Measurements from ENCODE around the gene FBN1. TPM values are rescaled to one million over a fixed set of nuclear protein-coding genes. Genes with fewer than 3 reads are reported as not detected.
A peak's percentile ranks its signal among the peaks of the same experiment; 100 is the strongest.

The FBN1 gene
- total and polyA plus RNA-seq, 4 donors: 33.3 to 249 (median 120) TPM

GRCh38 chr15:48554112-48554511 lies 91.4 kb downstream of the FBN1 start:
- Histone ChIP-seq H3K36me3 (ENCODE audit: control insufficient read depth, insufficient read depth, low read length) (no peaks in the 10 kb centered on the region), H3K9me3 (ENCODE audit: control insufficient read depth, insufficient read depth, low read length) (no peaks in the 10 kb centered on the region), H3K27me3 (ENCODE audit: control insufficient read depth, insufficient read depth, low read length) (no peaks in the 10 kb centered on the region), H3K27ac (ENCODE audit: low read depth, low read length) (no peak overlapping the region), H3K4me1 (ENCODE audit: control insufficient read depth, insufficient read depth, low read length) (no peaks in the 10 kb centered on the region), H3K4me3 (ENCODE audit: low read depth, low read length) (no peak overlapping the region)
- no peak for DNase-seq (ENCODE audit: low read depth in 4 of 6, low spot score in 6 of 6)
- 64% methylated on average over 3 of the region's 5 CpGs for WGBS (ENCODE audit: insufficient coverage)

DNA sequence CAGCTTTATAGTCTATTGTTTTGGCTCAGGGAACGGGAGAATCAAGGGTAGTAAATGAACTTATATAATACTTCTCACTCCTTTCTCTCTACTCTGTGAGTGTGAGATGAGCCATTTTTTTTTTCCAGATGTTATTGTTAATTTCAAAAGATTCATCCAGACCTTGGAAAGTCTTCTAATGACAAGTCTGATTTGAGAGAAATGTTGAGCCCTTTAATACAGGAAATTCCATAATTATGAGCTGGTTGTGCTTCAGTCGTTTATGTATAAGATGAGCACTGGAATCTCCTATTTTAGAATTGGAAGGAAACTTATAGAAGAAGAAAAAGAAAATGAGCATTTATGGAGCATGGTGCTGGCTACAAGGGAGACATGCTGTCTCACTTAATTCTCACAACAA lies 92.0 kb downstream of the FBN1 start:
- no peaks in the 10 kb centered on the region for H3K36me3 ChIP-seq (ENCODE audit: control insufficient read depth, insufficient read depth, low read length)
- H3K4me1 ChIP-seq (ENCODE audit: control insufficient read depth, insufficient read depth, low read length): no peaks in the 10 kb centered on the region
- DNase-seq (ENCODE audit: low read depth in 4 of 6, low spot score in 6 of 6): no peak
- no peak overlapping the region for H3K27ac ChIP-seq (ENCODE audit: low read depth, low read length)
- no peaks in the 10 kb centered on the region for H3K27me3 ChIP-seq (ENCODE audit: control insufficient read depth, insufficient read depth, low read length)
- no peaks in the 10 kb centered on the region for H3K9me3 ChIP-seq (ENCODE audit: control insufficient read depth, insufficient read depth, low read length)
- no peak overlapping the region for H3K4me3 ChIP-seq (ENCODE audit: low read depth, low read length)
- 100% methylated on average over 1 of the region's 2 CpGs for WGBS (ENCODE audit: insufficient coverage)

DNA sequence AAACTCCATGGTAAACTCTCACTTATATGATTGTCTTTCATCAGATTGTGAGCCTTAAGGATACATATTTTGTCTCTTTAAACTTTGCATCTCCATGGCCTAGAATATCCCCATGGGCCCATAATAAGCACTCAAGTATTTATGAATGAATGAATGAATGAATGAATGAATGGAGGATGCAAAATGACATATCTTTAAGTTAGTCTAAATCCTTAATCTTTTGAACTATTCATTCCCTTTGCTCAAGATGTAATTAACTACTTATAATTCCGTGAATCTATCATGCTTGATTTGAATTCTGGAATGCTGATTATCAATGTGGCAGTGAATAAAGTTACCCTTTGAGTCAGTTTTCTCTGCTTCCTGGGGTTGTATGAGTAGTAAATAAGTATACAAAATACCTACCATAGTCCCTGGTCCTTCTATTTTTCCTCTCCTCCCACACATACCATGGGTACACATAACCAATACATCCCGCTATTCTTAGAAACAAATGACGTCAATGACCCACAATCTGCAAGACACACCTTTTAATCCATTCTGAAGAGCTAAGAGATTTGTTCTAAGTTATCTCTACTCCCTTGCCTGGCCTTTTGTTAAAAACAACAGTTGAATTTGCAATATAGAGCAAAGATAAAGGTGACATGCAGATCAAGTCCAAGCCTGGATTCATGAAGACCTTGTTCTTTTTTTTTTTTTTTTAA lies 94.5 kb downstream of the FBN1 start:
- no peak overlapping the region for H3K27ac ChIP-seq (ENCODE audit: low read depth, low read length)
- no peak overlapping the region for H3K4me3 ChIP-seq (ENCODE audit: low read depth, low read length)
- H3K27me3 ChIP-seq (ENCODE audit: control insufficient read depth, insufficient read depth, low read length): no peaks in the 10 kb centered on the region
- H3K36me3 ChIP-seq (ENCODE audit: control insufficient read depth, insufficient read depth, low read length): no peaks in the 10 kb centered on the region
- DNase-seq (ENCODE audit: low read depth in 4 of 6, low spot score in 6 of 6): no peak
- no peaks in the 10 kb centered on the region for H3K9me3 ChIP-seq (ENCODE audit: control insufficient read depth, insufficient read depth, low read length)
- no peaks in the 10 kb centered on the region for H3K4me1 ChIP-seq (ENCODE audit: control insufficient read depth, insufficient read depth, low read length)
- WGBS (ENCODE audit: insufficient coverage): no CpG with 5 or more reads among the region's 3 CpGs

- Histone ChIP-seq H3K36me3 (ENCODE audit: control insufficient read depth, insufficient read depth, low read length) (no peaks in the 10 kb centered on the region), H3K4me1 (ENCODE audit: control insufficient read depth, insufficient read depth, low read length) (no peaks in the 10 kb centered on the region), H3K4me3 (ENCODE audit: low read depth, low read length) (no peak overlapping the region), H3K27me3 (ENCODE audit: control insufficient read depth, insufficient read depth, low read length) (no peaks in the 10 kb centered on the region), H3K9me3 (ENCODE audit: control insufficient read depth, insufficient read depth, low read length) (no peaks in the 10 kb centered on the region), H3K27ac (ENCODE audit: low read depth, low read length) (no peak overlapping the region)
- no peak for DNase-seq (ENCODE audit: low read depth in 4 of 6, low spot score in 6 of 6)
- no CpG with 5 or more reads among the region's 2 CpGs for WGBS (ENCODE audit: insufficient coverage)
Measured at GRCh38 chr15:48548455-48548854, 97.1 kb downstream of the FBN1 start.

DNA sequence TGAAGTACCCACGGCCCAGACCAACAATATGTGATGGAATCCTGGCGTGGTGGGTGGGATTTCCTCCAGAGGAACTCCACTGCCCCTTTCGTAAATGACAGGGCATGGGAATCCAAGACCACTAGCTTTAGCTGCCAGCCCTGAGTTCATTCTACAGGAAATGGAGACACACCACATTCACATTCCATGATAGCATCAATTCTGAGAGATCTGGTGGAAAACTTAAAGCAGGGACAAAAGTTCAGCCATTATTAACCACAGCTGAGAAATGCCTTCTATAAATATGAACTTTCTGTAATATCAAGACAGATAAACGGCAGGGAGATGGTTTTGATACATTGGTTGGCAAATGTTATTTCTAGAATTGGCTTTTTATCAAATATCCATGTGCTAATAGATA lies 98.2 kb downstream of the FBN1 start:
- no peaks in the 10 kb centered on the region for H3K27me3 ChIP-seq (ENCODE audit: control insufficient read depth, insufficient read depth, low read length)
- H3K4me3 ChIP-seq (ENCODE audit: low read depth, low read length): no peak overlapping the region
- no peaks in the 10 kb centered on the region for H3K4me1 ChIP-seq (ENCODE audit: control insufficient read depth, insufficient read depth, low read length)
- H3K27ac ChIP-seq (ENCODE audit: low read depth, low read length): peak overlapping the region; percentile 30
- H3K36me3 ChIP-seq (ENCODE audit: control insufficient read depth, insufficient read depth, low read length): no peaks in the 10 kb centered on the region
- H3K9me3 ChIP-seq (ENCODE audit: control insufficient read depth, insufficient read depth, low read length): no peaks in the 10 kb centered on the region
- no peak for DNase-seq (ENCODE audit: low read depth in 4 of 6, low spot score in 6 of 6)
- 80% methylated on average over 2 of the region's 4 CpGs for WGBS (ENCODE audit: insufficient coverage)

GRCh38 chr15:48546296-48546695 lies 99.2 kb downstream of the FBN1 start:
- H3K4me3 ChIP-seq (ENCODE audit: low read depth, low read length): no peak overlapping the region
- DNase-seq (ENCODE audit: low read depth in 4 of 6, low spot score in 6 of 6): no peak
- H3K4me1 ChIP-seq (ENCODE audit: control insufficient read depth, insufficient read depth, low read length): no peaks in the 10 kb centered on the region
- no peak overlapping the region for H3K27ac ChIP-seq (ENCODE audit: low read depth, low read length)
- 94% methylated on average over 3 of the region's 3 CpGs for WGBS (ENCODE audit: insufficient coverage)
- no peaks in the 10 kb centered on the region for H3K27me3 ChIP-seq (ENCODE audit: control insufficient read depth, insufficient read depth, low read length)
- no peaks in the 10 kb centered on the region for H3K36me3 ChIP-seq (ENCODE audit: control insufficient read depth, insufficient read depth, low read length)
- no peaks in the 10 kb centered on the region for H3K9me3 ChIP-seq (ENCODE audit: control insufficient read depth, insufficient read depth, low read length)

GRCh38 chr15:48544778-48545177 lies 100.7 kb downstream of the FBN1 start:
- no peak for DNase-seq (ENCODE audit: low read depth in 4 of 6, low spot score in 6 of 6)
- Histone ChIP-seq H3K4me1 (ENCODE audit: control insufficient read depth, insufficient read depth, low read length) (no peaks in the 10 kb centered on the region), H3K4me3 (ENCODE audit: low read depth, low read length) (no peak overlapping the region), H3K9me3 (ENCODE audit: control insufficient read depth, insufficient read depth, low read length) (no peaks in the 10 kb centered on the region), H3K27me3 (ENCODE audit: control insufficient read depth, insufficient read depth, low read length) (no peaks in the 10 kb centered on the region), H3K27ac (ENCODE audit: low read depth, low read length) (no peak overlapping the region), H3K36me3 (ENCODE audit: control insufficient read depth, insufficient read depth, low read length) (no peaks in the 10 kb centered on the region)
- no CpG with 5 or more reads among the region's 2 CpGs for WGBS (ENCODE audit: insufficient coverage)

- Histone ChIP-seq H3K36me3 (ENCODE audit: control insufficient read depth, insufficient read depth, low read length) (no peaks in the 10 kb centered on the region), H3K27ac (ENCODE audit: low read depth, low read length) (no peak overlapping the region), H3K4me1 (ENCODE audit: control insufficient read depth, insufficient read depth, low read length) (no peaks in the 10 kb centered on the region), H3K4me3 (ENCODE audit: low read depth, low read length) (no peak overlapping the region), H3K27me3 (ENCODE audit: control insufficient read depth, insufficient read depth, low read length) (no peaks in the 10 kb centered on the region), H3K9me3 (ENCODE audit: control insufficient read depth, insufficient read depth, low read length) (no peaks in the 10 kb centered on the region)
- WGBS (ENCODE audit: insufficient coverage): 78% methylated on average over 5 of the region's 10 CpGs
- DNase-seq (ENCODE audit: low read depth in 4 of 6, low spot score in 6 of 6): peak in 1 of 6 donors; percentile 28
Measured at GRCh38 chr15:48541341-48542278, 103.9 kb downstream of the FBN1 start.

DNA sequence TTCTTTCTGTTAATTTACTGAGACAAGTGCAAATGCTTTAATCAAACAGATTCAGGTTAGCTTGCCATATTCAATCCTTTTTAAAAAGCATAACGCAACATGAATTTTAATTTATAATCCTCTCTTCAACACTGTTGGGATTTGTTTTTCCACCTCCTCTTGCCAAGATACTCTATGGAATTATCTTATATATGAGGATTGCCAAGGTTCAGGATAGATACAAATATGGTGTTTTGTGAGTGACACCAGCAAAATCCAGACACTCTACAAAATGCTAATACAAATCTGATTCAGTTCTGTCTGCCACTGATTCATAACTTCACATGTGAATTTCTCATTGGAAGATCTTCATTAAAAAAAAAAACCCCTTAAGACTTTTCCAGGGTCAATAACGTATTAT lies 104.8 kb downstream of the FBN1 start:
- no peaks in the 10 kb centered on the region for H3K4me1 ChIP-seq (ENCODE audit: control insufficient read depth, insufficient read depth, low read length)
- DNase-seq (ENCODE audit: low read depth in 4 of 6, low spot score in 6 of 6): peak in 1 of 6 donors; percentile 28
- H3K4me3 ChIP-seq (ENCODE audit: low read depth, low read length): no peak overlapping the region
- no peaks in the 10 kb centered on the region for H3K36me3 ChIP-seq (ENCODE audit: control insufficient read depth, insufficient read depth, low read length)
- no peaks in the 10 kb centered on the region for H3K27me3 ChIP-seq (ENCODE audit: control insufficient read depth, insufficient read depth, low read length)
- H3K27ac ChIP-seq (ENCODE audit: low read depth, low read length): no peak overlapping the region
- WGBS (ENCODE audit: insufficient coverage): no CpG with 5 or more reads among the region's 2 CpGs
- no peaks in the 10 kb centered on the region for H3K9me3 ChIP-seq (ENCODE audit: control insufficient read depth, insufficient read depth, low read length)

All from spinal cord (tissue), 10 donors.